NCI-H510A treated with DMSO at 0.1 percent for 48 hours (cell line): Measurements from ENCODE around the gene TAGLN2.
"Not testable (repeated sequence)": the region's sequence is repeated elsewhere in the genome, so short reads cannot be mapped to it uniquely, and the experiment has no call there.

Source experiments
- DNase-seq: peaks from one replicate; lab custom pipeline; 2025; lab: John Stamatoyannopoulos, UW

Gene TAGLN2

GRCh38 chr1:159921251-159921650 is 4.1 kb downstream of the TAGLN2 start:
- DNase-seq: no peak

GRCh38 chr1:159920651-159921050 is 4.7 kb downstream of the TAGLN2 start:
- DNase-seq: no peak

GRCh38 chr1:159920202-159920601 is 5.1 kb downstream of the TAGLN2 start:
- no peak for DNase-seq

DNA sequence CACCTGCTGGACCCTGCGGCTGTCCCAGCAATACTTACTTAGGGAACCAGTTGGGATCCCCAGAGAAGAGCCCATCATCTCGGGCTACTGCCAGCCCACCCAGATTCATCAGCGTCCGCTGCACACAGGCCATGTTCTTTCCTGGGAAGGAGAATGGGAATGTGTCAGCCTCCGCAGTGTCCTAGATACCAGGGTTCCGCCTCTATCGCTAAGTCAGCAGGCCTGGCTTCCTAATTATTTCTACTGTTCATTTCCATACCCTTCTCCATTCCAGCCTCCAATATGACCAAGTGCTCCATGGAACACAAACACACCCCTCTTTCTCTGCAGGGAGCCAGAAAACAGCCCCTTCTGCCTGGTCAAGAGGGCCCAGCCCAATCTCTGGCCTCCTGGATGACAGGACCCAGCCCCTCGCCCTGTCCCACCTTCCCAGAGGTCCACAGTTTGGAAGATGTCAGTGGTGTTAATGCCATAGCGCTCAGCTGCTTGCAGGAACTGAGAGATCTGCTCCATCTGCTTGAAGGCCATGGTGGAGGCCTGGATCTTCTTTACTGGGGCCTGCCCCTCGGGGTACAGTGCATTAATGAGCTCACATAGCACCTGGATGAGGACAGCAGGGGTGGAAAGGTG is 6.0 kb downstream of the TAGLN2 start:
- no peak for DNase-seq

DNA sequence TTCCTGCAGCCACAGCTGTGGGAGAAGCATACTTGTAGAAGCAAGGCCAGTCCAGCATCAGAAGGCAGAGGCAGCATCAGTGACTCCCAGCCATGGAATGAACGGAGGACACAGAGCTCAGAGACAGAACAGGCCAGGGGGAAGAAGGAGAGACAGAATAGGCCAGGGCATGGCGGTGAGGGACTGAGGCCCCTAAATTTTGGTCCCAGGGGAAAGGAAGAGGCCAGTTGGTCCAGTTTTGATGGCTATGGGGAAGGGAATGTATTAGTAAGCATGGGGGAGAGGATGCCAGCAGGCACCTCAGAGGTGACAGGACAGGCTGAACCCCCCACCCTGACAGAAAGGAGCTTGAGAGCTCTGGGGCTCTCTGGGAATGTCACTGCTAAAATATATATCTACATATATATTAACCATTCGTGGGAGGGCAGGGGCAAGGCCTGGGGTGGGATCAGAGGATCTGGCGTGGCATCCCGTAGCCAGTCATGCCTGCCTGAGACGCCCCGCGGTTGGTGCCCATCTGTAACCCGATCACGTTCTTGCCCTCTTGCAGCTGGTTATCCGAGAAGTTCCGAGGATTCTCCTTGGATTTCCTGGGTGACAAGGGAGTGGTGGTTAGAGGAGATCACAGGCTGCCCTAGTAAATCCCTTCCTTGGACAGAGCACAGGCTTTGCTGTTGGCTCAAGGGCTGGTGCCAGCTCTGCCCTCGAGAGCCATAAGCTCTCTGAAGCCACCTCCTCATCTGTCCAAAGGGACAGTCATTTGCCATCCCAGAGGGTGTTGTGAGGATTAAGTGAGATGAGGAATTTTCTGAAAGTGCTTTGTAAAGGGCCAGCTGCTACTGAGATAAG is 6.7 kb downstream of the TAGLN2 start:
- no peak for DNase-seq

- DNase-seq: no peak
Observed at GRCh38 chr1:159917533-159918351, 7.6 kb downstream of the TAGLN2 start.

- no peak for DNase-seq
Observed at GRCh38 chr1:159916242-159917051, 8.9 kb downstream of the TAGLN2 start.

GRCh38 chr1:159915571-159916241 is 9.6 kb downstream of the TAGLN2 start:
- no peak for DNase-seq

DNA sequence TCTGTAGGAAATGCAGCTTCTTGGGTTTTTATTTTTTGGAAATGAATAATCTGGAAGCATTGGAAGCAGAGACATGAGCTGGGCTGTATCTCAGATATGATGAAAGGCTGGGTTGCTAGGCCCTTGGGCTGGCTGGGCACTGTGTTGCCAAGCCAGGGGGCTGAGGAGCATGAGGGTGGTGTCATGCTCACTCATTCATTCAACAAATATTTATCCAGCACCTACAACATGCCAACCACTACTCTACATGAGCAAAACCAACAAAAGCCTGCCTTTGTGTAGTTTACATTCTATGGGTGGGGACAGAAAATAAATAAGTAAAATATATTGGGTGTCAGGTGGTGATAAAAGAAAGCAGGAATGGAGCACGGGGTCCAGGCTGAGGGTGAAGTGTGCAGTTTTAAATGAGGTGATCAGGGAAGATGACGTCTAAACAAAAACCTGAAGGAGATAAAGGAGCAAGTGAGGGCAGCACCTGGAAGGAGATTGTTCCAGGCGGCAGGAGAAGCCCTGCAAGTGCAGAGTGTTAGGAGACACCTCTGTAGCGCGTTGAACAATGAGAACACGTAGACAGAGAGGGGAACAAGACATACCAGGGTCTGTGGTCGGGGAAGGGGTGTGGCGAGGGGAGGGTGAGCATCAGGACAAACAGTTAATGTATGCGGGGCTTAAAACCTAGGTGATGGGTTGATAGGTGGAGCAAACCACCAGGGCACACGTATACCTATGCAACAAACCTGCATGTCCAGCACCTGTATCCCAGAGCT is 10.9 kb downstream of the TAGLN2 start:
- no peak for DNase-seq

- peak; percentile 74 for DNase-seq
Observed at GRCh38 chr1:159913451-159914192, 11.7 kb downstream of the TAGLN2 start.

DNA sequence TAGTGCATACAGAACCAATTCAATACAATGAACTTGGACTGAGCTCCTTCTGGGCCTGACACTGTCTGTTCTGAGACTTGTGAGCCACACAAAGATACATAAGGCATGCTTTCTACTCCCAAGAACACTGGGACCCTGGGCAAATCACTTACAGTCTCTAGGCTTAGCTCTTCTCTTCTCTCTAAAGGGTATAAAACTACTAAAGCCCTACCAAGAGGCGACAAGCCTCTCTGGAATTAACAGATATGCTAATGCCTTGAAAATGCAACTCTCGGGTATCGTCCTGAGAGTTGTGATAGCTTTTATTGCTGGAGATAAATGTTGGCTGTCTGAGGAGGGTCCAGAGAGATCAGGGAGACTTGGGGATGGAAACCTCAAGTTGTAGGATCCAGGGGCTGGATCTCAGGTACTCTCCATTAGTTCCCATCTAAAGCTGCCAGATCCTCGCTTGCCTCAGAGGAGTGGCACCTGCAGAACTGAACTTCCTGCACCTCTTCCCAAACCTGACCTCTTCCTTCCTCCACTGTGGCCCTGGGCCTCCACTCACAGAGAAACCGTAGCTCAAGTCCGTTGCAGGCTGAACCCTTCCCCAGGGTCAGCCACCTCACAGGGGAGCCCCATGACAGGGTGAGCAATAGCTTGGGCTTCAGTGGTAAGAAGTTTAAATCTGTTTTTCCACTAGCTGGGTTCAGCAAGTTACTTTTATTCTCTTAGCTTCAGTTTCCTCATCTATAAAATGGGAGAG is 13.8 kb downstream of the TAGLN2 start:
- no peak for DNase-seq

GRCh38 chr1:159908031-159908940 is 17.0 kb downstream of the TAGLN2 start:
- no peak for DNase-seq

DNA sequence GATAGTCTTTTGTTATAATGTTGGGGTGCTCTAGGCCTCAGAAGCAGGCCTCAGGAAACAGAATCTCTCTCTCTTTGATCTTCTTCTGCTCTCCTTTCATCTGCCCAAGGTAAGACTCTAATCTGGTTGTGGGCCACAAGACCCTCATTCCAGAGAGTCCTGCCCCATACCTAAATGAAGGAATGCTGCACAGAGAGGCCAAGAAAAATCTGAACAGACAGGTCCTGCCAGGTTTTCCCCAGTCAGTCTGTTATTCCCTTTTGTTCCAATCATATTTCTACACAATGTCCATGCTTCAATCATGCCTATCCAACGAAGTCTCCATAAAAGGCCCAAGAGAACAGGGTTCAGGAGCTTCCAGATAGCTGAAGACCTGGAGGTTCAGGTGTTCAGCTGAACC is 18.3 kb downstream of the TAGLN2 start:
- no peak for DNase-seq

GRCh38 chr1:159904036-159904435 is 21.3 kb downstream of the TAGLN2 start:
- not testable (repeated sequence) for DNase-seq

DNA sequence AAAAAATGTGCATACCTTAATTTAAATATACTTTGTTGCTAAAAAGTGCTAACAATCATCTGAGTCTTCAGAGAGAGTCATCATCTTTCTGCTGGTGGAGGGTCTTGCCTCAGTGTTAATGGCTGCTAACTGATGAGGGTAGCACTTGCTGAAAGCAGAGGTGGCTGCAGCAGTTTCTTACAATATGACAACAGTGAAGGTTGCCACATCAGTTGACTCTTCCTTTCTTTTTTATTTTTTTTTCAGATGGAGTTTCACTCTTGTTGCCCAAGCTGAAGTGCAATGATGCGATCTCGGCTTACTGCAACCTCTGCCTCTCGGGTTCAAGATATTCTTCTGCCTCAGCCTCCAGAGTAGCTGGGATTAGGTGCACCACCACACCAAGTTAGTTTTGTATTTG is 22.8 kb downstream of the TAGLN2 start:
- no peak for DNase-seq

GRCh38 chr1:159900755-159901360 is 24.4 kb downstream of the TAGLN2 start:
- no peak for DNase-seq

DNA sequence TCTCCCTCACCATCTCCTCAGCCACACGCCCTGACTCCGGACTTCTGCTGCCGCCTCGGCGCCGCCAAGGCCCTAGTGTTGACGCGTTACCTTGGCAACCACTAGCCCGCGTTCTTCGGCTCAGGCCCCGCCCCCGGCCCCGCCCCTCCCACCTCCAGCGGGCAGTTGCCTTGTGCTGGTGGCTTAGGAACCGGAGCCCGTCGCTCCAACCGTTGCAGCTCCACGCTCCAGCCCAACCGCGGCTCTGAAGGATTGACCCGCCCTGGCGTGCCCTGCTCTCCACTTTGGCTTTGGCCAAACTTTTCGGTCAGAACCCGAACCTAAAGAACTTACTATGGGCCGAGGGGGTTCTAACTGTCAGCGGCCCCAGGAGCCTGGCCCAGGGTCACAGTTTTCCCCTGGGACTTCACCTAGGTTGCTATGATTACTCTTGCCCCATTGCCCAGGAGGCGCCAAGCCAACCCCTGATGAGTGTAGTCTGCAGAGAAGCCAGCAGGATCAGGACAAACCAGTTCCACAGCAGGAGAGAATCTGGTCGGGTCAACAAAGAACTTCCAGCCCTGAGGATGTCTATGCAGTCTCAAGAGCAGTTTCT is 25.1 kb downstream of the TAGLN2 start, which contains the start of gene CFAP45:
CFAP45 (minus strand) TSS at position 80 of the 595 bp plus-strand sequence; CDS start at position 13, 67 bp downstream.
- peak; percentile 83 for DNase-seq
